Measurements from ENCODE around the gene SLC9C1. TPM values are rescaled to one million over a fixed set of nuclear protein-coding genes. Genes with fewer than 3 reads are reported as not detected.

The SLC9C1 gene
- total and polyA plus RNA-seq, 2 of the 4 experiments (the other 2 are of a cell fraction): not detected

- no CpG with 5 or more reads among the region's 2 CpGs for WGBS, 2 experiments (ENCODE audit: extremely low coverage in 2 of 2, insufficient read length in 1 of 2)
- no peak overlapping the region for H3K9ac ChIP-seq (ENCODE audit: low read depth, low read length)
These were observed 152.7 kb downstream of the SLC9C1 start for GRCh38 chr3:112141293-112141692.

More at GRCh38 chr3:112141293-112141692, 152.7 kb downstream of the SLC9C1 start:
- Histone ChIP-seq H3K27ac (ENCODE audit: insufficient read depth, low read length) (no peak overlapping the region), H3K9me1 (ENCODE audit: insufficient read depth, low read length) (no peaks in the 10 kb centered on the region), H2BK120ac (ENCODE audit: low read depth, low read length) (no peak overlapping the region), H2BK15ac (ENCODE audit: low read depth, low read length) (no peak overlapping the region), H3K56ac (ENCODE audit: extremely low read depth, insufficient read depth, low read length) (no peak overlapping the region), H2AFZ (replicated peaks; ENCODE audit: low read length, poor library complexity) (no peak overlapping the region), H3K14ac (replicated peaks; ENCODE audit: low read depth, low read length) (no peak overlapping the region), H3K4me1 (ENCODE audit: control insufficient read depth, insufficient read depth, low read length) (no peaks in the 10 kb centered on the region), H3K4me2 (ENCODE audit: low read depth, low read length) (no peak overlapping the region), H3K4ac (ENCODE audit: low read depth, low read length) (no peak overlapping the region), H3K79me1 (ENCODE audit: low read depth in 1 of 2, low read length in 2 of 2) (no peaks in the 10 kb centered on the region), H4K5ac (ENCODE audit: low read depth, low read length) (no peak overlapping the region), H3K18ac (ENCODE audit: low read depth, low read length) (no peak overlapping the region), H3K36me3 (ENCODE audit: control insufficient read depth, insufficient read depth, low read length) (no peaks in the 10 kb centered on the region), H4K20me1 (ENCODE audit: insufficient read depth, low read length) (no peaks in the 10 kb centered on the region), H4K8ac (ENCODE audit: low read depth in 2 of 2, low read length in 2 of 2) (no peak overlapping the region), H3K27me3 (ENCODE audit: control insufficient read depth, insufficient read depth, low read length) (no peaks in the 10 kb centered on the region), H2BK5ac (ENCODE audit: low read depth, low read length, poor library complexity, severe bottlenecking) (no peak overlapping the region), H2AK9ac (replicated peaks; ENCODE audit: low read depth, low read length, poor library complexity) (no peak overlapping the region), H3K9me3 (ENCODE audit: control insufficient read depth, insufficient read depth, low read length) (no peaks in the 10 kb centered on the region), H4K91ac (ENCODE audit: insufficient read depth, low read depth, low read length) (no peak overlapping the region), H2AK5ac (ENCODE audit: low read depth, low read length) (no peak overlapping the region), H3K23ac (ENCODE audit: low read depth, low read length) (no peak overlapping the region), H3K4me3 (ENCODE audit: insufficient read depth, low read depth, low read length) (no peak overlapping the region), H2BK20ac (ENCODE audit: low read depth, low read length) (no peak overlapping the region)
- intact Hi-C loops (cut with micrococcal nuclease) (no loop called here), in situ Hi-C loops (cut with MboI; ENCODE audit: low sequenced_read_pairs) (loop anchor here (25.0 kb wide), 1 partner anchor 371 kb away; no protein-coding TSS in a partner anchor), dilution Hi-C loops (cut with HindIII; ENCODE audit: low sequenced_read_pairs, unreplicated experiment) (no loop called here)
- ChIA-PET POLR2A (ENCODE audit: unreplicated experiment) (no interaction called here), CTCF (no interaction called here)
- TF ChIP-seq RFX5 (IDR thresholded peaks at IDR 0.05; ENCODE audit: low read depth, low read length): no peak
- no peak for TF ChIP-seq NFE2L2 (IDR thresholded peaks at IDR 0.05; ENCODE audit: low read depth, low read length)
- no peak for TF ChIP-seq MXI1 (IDR thresholded peaks at IDR 0.05; ENCODE audit: borderline replicate concordance, low read depth, low read length)
- no peak for TF ChIP-seq BHLHE40 (IDR thresholded peaks at IDR 0.05; ENCODE audit: low read depth, low read length)
- TF ChIP-seq CTCF (conservative IDR thresholded peaks at IDR 0.05; ENCODE audit: low read depth, low read length): no peak
- no peak for TF ChIP-seq CEBPB (IDR thresholded peaks at IDR 0.05; ENCODE audit: low read depth, low read length)
- no TSS peak for BruUV-seq (replicated peaks)
- DNase-seq (no peak), ATAC-seq (ENCODE audit: low read depth) (no peak)

Measured in IMR-90 (cell line).